ENCODE data around the gene HYDIN. TPM values are rescaled to one million over a fixed set of nuclear protein-coding genes. Genes with fewer than 3 reads are reported as not detected.

Gene HYDIN
- total RNA-seq, 1 experiment from 2014 or later = not detected

DNA sequence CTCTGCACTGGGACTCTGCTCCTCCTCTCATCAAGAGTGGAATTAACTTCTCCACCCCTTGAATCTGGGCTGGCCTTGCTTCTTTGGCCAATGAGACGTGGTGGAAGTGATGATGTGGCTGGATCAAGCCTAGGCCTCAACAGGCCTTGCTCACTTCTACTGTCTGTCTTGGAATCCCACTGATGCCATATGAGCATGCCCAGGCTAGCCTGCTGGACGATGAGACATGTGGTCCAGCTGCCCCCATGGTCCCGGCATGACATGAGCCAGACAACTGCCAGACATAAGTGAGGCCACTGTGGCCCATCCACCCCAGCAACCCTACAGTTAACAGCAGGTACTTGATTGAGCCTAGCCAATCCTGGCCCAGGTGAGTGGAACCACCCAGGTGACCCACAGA is 448.3 kb downstream of the HYDIN start (continued):
- TF ChIP-seq JUND (IDR thresholded peaks at IDR 0.05) = no peak

DNA sequence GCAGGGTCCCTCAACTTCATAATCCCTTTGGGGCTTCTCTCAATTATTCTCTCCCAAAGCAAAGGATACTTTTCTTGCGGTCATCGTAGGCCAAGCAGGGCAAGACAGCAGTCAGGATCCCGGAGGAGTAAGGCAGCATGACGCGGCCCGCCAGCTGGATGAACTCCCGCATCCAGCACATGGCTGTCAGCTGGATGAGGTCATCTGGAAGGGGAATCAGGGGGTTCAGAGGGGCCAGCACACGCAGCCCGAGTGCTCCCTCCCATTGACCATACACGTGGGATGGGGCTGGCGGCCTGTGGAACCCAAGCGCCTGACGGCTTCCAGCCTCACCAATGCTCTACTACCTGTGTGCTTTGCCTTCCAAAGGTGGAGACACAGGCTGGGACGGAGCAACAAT is 448.7 kb downstream of the HYDIN start:
- Histone ChIP-seq H4K20me1 (ENCODE audit: insufficient read depth) (peaks cover 5% of the 10 kb centered on the region; the same call in 1 of the 2 replicates), H3K9me3 (ENCODE audit: control insufficient read depth in 1 of 2, insufficient read depth in 1 of 2, low read depth in 1 of 2, low read length in 2 of 2) (no peaks in the 10 kb centered on the region; a peak in 1 of 4 replicates), H3K4me2 (ENCODE audit: low read length) (no peak overlapping the region), H3K79me2 (ENCODE audit: insufficient read depth, low read length) (0 out of 2 replicates have a peak, but pooled peaks cover 3% of the 10 kb centered on the region), H3K9me2 (ENCODE audit: insufficient read depth) (no peaks in the 10 kb centered on the region), H3K27ac (ENCODE audit: low read depth, low read length) (no peak overlapping the region), H3K27me3 (ENCODE audit: insufficient read depth, low read length) (no peaks in the 10 kb centered on the region), H3K4me3 (replicated peaks in 1 of 2; ENCODE audit: low read depth in 1 of 2, low read length in 2 of 2) (no peak overlapping the region), H2AFZ (ENCODE audit: low read depth, low read length, poor library complexity, severe bottlenecking) (no peak overlapping the region), H3K9ac (ENCODE audit: low read length) (no peak overlapping the region), H3K36me3 (ENCODE audit: control insufficient read depth in 1 of 2, insufficient read depth in 2 of 2, low read length in 2 of 2) (peaks cover 36 to 39% of the 10 kb centered on the region in 2 experiments), H3K4me1 (ENCODE audit: control insufficient read depth in 1 of 2, insufficient read depth in 2 of 2, low read length in 2 of 2) (peaks cover 0 to 11% of the 10 kb centered on the region in 2 experiments; a peak in 3 of 4 replicates)
- ChIA-PET POLR2A (no interaction called here), CTCF (no interaction called here), RAD21 (ENCODE audit: low non-redundant PET in 1 of 2, low total read pairs in 2 of 2, uncharacterized antibody in 2 of 2, unreplicated experiment in 2 of 2) (no interaction called here)
- DNase-seq (ENCODE audit: low read depth, low spot score) (no peak), ATAC-seq (no peak)
- intact Hi-C loops (cut with micrococcal nuclease) = no loop called here
- no TSS peak for BruUV-seq (replicated peaks)
- TF ChIP-seq RAD21 (IDR thresholded peaks at IDR 0.05; ENCODE audit: low read depth) = no peak
- TF ChIP-seq FOSL1 (IDR thresholded peaks at IDR 0.05; ENCODE audit: low read depth) = no peak
- no peak for TF ChIP-seq SIN3A (IDR thresholded peaks at IDR 0.05; ENCODE audit: low read depth)
- TF ChIP-seq ZNF274 (IDR thresholded peaks at IDR 0.05; ENCODE audit: low read depth, low read length) = no peak
- TF ChIP-seq ELF1 (IDR thresholded peaks at IDR 0.05; ENCODE audit: borderline replicate concordance, low read depth) = no peak
- TF ChIP-seq, protein P1, sequence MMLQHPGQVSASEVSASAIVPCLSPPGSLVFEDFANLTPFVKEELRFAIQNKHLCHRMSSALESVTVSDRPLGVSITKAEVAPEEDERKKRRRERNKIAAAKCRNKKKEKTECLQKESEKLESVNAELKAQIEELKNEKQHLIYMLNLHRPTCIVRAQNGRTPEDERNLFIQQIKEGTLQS (IDR thresholded peaks at IDR 0.05) = no peak
- TF ChIP-seq, protein P2, sequence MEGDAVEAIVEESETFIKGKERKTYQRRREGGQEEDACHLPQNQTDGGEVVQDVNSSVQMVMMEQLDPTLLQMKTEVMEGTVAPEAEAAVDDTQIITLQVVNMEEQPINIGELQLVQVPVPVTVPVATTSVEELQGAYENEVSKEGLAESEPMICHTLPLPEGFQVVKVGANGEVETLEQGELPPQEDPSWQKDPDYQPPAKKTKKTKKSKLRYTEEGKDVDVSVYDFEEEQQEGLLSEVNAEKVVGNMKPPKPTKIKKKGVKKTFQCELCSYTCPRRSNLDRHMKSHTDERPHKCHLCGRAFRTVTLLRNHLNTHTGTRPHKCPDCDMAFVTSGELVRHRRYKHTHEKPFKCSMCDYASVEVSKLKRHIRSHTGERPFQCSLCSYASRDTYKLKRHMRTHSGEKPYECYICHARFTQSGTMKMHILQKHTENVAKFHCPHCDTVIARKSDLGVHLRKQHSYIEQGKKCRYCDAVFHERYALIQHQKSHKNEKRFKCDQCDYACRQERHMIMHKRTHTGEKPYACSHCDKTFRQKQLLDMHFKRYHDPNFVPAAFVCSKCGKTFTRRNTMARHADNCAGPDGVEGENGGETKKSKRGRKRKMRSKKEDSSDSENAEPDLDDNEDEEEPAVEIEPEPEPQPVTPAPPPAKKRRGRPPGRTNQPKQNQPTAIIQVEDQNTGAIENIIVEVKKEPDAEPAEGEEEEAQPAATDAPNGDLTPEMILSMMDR (IDR thresholded peaks at IDR 0.05 in 2 of 3, conservative IDR thresholded peaks at IDR 0.05 in 1 of 3; ENCODE audit: borderline replicate concordance in 1 of 3, insufficient read depth in 1 of 3, low read depth in 2 of 3, low read length in 2 of 3) = no peak
- TF ChIP-seq, protein P3, sequence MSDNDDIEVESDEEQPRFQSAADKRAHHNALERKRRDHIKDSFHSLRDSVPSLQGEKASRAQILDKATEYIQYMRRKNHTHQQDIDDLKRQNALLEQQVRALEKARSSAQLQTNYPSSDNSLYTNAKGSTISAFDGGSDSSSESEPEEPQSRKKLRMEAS (IDR thresholded peaks at IDR 0.05) = no peak
- no peak for TF ChIP-seq ZFX (IDR thresholded peaks at IDR 0.05)
- no peak for TF ChIP-seq JUND (IDR thresholded peaks at IDR 0.05)
- TF ChIP-seq YY1 (IDR thresholded peaks at IDR 0.05; ENCODE audit: extremely low read depth, insufficient replicate concordance, low read depth, low read length) = no peak
- no peak for TF ChIP-seq EGR1 (IDR thresholded peaks at IDR 0.05; ENCODE audit: low read depth)
- no peak for TF ChIP-seq TCF7L2 (IDR thresholded peaks at IDR 0.05; ENCODE audit: borderline replicate concordance, extremely low read depth, insufficient read depth, insufficient read length)
- no peak for TF ChIP-seq POLR2A (IDR thresholded peaks at IDR 0.05; ENCODE audit: borderline replicate concordance, extremely low read depth, insufficient read depth, insufficient read length)
- no peak for TF ChIP-seq CBX3 (IDR thresholded peaks at IDR 0.05; ENCODE audit: low read depth)
- TF ChIP-seq, protein P4, sequence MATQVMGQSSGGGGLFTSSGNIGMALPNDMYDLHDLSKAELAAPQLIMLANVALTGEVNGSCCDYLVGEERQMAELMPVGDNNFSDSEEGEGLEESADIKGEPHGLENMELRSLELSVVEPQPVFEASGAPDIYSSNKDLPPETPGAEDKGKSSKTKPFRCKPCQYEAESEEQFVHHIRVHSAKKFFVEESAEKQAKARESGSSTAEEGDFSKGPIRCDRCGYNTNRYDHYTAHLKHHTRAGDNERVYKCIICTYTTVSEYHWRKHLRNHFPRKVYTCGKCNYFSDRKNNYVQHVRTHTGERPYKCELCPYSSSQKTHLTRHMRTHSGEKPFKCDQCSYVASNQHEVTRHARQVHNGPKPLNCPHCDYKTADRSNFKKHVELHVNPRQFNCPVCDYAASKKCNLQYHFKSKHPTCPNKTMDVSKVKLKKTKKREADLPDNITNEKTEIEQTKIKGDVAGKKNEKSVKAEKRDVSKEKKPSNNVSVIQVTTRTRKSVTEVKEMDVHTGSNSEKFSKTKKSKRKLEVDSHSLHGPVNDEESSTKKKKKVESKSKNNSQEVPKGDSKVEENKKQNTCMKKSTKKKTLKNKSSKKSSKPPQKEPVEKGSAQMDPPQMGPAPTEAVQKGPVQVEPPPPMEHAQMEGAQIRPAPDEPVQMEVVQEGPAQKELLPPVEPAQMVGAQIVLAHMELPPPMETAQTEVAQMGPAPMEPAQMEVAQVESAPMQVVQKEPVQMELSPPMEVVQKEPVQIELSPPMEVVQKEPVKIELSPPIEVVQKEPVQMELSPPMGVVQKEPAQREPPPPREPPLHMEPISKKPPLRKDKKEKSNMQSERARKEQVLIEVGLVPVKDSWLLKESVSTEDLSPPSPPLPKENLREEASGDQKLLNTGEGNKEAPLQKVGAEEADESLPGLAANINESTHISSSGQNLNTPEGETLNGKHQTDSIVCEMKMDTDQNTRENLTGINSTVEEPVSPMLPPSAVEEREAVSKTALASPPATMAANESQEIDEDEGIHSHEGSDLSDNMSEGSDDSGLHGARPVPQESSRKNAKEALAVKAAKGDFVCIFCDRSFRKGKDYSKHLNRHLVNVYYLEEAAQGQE (IDR thresholded peaks at IDR 0.05; ENCODE audit: low read depth) = no peak
